ENCODE measurements around the gene TMEM255B. TPM values are rescaled to one million over a fixed set of nuclear protein-coding genes. Genes with fewer than 3 reads are reported as not detected.
"Not testable (repeated sequence)": the region's sequence is repeated elsewhere in the genome, so short reads cannot be mapped to it uniquely, and the experiment has no call there.

The TMEM255B gene
- total RNA-seq, 1 experiment from 2014 or later: 7.0 TPM

DNA sequence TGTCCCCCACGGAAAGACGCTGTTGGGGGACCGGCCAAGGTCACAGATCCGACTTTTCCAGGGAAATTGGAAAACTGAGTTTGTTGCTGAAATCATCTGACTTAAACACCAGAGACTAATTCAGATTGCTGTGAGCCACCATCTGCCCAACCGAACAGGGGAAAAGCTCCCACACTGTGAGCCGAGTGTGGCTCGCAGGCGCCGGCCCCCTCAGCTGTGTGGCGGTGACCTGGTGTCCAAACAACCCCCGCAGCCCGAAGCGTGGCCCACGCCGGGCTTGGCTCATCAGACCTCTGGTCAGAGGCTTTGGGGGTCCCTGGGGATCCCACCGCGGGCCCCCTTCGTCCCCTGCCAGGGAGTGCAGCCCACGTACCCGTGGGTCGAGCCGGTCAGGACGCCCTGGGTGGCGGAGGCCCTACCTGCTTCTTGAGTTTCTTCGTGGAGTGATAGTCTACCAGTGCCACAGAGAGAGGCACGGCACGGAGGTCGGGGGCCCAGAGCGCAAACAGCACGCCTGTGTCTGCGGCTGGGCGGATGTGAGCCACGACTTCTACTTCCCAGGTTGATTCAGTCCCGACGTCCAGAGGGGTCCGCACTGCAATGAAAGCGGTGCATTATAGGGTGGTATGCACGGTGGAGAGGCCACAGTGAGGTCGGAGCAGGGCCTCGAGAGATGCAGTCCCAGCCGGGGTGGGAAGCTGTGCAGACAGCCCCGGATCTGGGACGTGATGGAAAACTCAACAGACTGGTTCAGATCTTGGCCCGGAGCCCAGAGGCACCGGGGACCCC, 64.1 kb downstream of the TMEM255B start:
- no peak for DNase-seq (ENCODE audit: unreplicated experiment)
- TF ChIP-seq, protein P1, sequence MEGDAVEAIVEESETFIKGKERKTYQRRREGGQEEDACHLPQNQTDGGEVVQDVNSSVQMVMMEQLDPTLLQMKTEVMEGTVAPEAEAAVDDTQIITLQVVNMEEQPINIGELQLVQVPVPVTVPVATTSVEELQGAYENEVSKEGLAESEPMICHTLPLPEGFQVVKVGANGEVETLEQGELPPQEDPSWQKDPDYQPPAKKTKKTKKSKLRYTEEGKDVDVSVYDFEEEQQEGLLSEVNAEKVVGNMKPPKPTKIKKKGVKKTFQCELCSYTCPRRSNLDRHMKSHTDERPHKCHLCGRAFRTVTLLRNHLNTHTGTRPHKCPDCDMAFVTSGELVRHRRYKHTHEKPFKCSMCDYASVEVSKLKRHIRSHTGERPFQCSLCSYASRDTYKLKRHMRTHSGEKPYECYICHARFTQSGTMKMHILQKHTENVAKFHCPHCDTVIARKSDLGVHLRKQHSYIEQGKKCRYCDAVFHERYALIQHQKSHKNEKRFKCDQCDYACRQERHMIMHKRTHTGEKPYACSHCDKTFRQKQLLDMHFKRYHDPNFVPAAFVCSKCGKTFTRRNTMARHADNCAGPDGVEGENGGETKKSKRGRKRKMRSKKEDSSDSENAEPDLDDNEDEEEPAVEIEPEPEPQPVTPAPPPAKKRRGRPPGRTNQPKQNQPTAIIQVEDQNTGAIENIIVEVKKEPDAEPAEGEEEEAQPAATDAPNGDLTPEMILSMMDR (IDR thresholded peaks at IDR 0.05; ENCODE audit: unreplicated experiment): no peak
- intact Hi-C loops (cut with micrococcal nuclease): no loop called here
- BruUV-seq (replicated peaks): no TSS peak
- Mint-ChIP-seq H3K27me3 (ENCODE audit: insufficient read depth, unreplicated experiment) (no peaks in the 10 kb centered on the region), H3K27ac (ENCODE audit: low read depth, unreplicated experiment) (no peak overlapping the region), H3K36me3 (ENCODE audit: insufficient read depth, unreplicated experiment) (peaks cover 69% of the 10 kb centered on the region), H3K4me3 (ENCODE audit: unreplicated experiment) (no peak overlapping the region), H3K9me3 (ENCODE audit: unreplicated experiment) (no peaks in the 10 kb centered on the region), H3K4me1 (ENCODE audit: insufficient read depth, unreplicated experiment) (peaks cover 15% of the 10 kb centered on the region)
- ChIA-PET POLR2A (interaction anchor here (1.0 to 3.8 kb wide), 2 partner anchors 9 to 15 kb away, joined by 3 to 45 read pairs; no protein-coding TSS in a partner anchor), CTCF (interaction anchor here (0.5 to 1.1 kb wide), 2 partner anchors 15 to 1215 kb away, joined by 3 to 4 read pairs; no protein-coding TSS in a partner anchor)

DNA sequence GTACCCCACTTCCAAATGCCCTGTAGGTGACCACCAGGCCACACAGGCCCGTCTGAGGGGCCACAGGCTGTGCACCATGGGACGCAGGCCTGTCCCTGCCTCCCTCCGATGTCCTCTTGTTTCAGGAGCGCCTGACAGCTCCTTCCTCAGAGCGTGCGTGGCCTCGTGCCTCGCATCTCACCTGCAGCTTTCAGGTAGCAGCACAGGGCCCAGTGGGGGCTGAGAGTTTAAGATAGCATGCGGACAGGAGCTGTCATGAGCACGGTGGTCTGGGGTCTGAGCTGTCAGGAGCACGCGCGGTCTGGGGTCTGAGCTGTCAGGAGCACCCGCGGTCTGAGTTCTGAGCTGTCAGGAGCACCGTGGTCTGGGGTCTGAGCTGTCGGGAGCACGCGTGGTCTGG, 64.7 kb downstream of the TMEM255B start:
- Mint-ChIP-seq H3K27ac (ENCODE audit: low read depth, unreplicated experiment) (no peak overlapping the region), H3K4me3 (ENCODE audit: unreplicated experiment) (no peak overlapping the region), H3K27me3 (ENCODE audit: insufficient read depth, unreplicated experiment) (no peaks in the 10 kb centered on the region), H3K4me1 (ENCODE audit: insufficient read depth, unreplicated experiment) (peaks cover 15% of the 10 kb centered on the region), H3K36me3 (ENCODE audit: insufficient read depth, unreplicated experiment) (peaks cover 74% of the 10 kb centered on the region), H3K9me3 (ENCODE audit: unreplicated experiment) (no peaks in the 10 kb centered on the region)
- no TSS peak for BruUV-seq (replicated peaks)
- no peak for DNase-seq (ENCODE audit: unreplicated experiment)
- ChIA-PET CTCF (interaction anchor here (1.1 kb wide), 1 partner anchor 14 kb away, joined by 4 read pairs; no protein-coding TSS in a partner anchor), POLR2A (no interaction called here)
- TF ChIP-seq, protein P1 (IDR thresholded peaks at IDR 0.05; ENCODE audit: unreplicated experiment): no peak
- intact Hi-C loops (cut with micrococcal nuclease): no loop called here

DNA sequence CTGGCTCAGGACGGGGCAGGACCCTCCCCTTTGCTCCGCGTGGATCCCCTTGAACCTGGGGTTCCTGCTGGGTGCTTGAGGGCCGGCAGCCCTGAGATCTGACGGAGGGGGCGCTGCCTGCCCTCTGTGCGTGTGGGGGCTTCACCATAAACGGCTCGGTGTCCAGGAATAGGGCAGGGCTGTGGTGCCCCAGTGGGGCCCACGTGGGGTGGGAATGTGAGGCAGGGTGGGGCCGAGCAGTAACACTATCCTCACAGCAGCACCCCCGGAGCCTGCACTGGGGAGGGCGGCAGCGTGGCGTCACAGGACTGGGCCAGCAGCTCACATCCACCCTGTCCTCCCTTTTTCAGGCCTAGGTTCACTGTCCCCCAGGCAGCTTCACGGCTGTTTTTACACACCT, 66.8 kb downstream of the TMEM255B start:
- Mint-ChIP-seq H3K4me3 (ENCODE audit: unreplicated experiment) (no peak overlapping the region), H3K27me3 (ENCODE audit: insufficient read depth, unreplicated experiment) (no peaks in the 10 kb centered on the region), H3K9me3 (ENCODE audit: unreplicated experiment) (no peaks in the 10 kb centered on the region), H3K4me1 (ENCODE audit: insufficient read depth, unreplicated experiment) (peaks cover 17% of the 10 kb centered on the region), H3K27ac (ENCODE audit: low read depth, unreplicated experiment) (no peak overlapping the region), H3K36me3 (ENCODE audit: insufficient read depth, unreplicated experiment) (peaks cover 78% of the 10 kb centered on the region)
- no peak for DNase-seq (ENCODE audit: unreplicated experiment)
- ChIA-PET CTCF (interaction anchor here (0.6 kb wide), 1 partner anchor 394 kb away, joined by 3 read pairs; no protein-coding TSS in a partner anchor), POLR2A (interaction anchor here (0.6 to 1.6 kb wide), 2 partner anchors 12 to 26 kb away, joined by 4 to 8 read pairs; no protein-coding TSS in a partner anchor)
- TF ChIP-seq, protein P1 (IDR thresholded peaks at IDR 0.05; ENCODE audit: unreplicated experiment): no peak
- intact Hi-C loops (cut with micrococcal nuclease): no loop called here
- BruUV-seq (replicated peaks): no TSS peak

DNA sequence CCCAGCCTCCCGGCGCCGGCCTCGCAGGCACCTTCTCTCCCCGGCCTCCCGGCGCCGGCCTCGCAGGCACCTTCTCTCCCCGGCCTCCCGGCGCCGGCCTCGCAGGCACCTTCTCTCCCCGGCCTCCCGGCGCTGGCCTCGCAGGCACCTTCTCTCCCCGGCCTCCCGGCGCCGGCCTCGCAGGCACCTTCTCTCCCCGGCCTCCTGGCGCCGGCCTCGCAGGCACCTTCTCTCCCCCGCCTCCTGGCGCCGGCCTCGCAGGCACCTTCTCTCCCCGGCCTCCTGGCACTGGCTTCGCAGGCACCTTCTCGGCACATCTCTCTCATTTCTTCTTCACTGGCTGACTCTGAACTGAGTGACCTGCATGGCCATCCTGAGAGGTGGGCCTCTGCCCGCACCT, 67.4 kb downstream of the TMEM255B start:
- DNase-seq (ENCODE audit: unreplicated experiment); POLR2A ChIA-PET; intact Hi-C loops (cut with micrococcal nuclease); BruUV-seq (replicated peaks); H3K27ac Mint-ChIP-seq (ENCODE audit: low read depth, unreplicated experiment); H3K4me3 Mint-ChIP-seq (ENCODE audit: unreplicated experiment); H3K9me3 Mint-ChIP-seq (ENCODE audit: unreplicated experiment); H3K27me3 Mint-ChIP-seq (ENCODE audit: insufficient read depth, unreplicated experiment): not testable (repeated sequence)
- H3K4me1 Mint-ChIP-seq (ENCODE audit: insufficient read depth, unreplicated experiment): peaks cover 12% of the 10 kb centered on the region
- CTCF ChIA-PET: interaction anchor here (0.6 kb wide), 1 partner anchor 248 kb away, joined by 4 read pairs; no protein-coding TSS in a partner anchor
- H3K36me3 Mint-ChIP-seq (ENCODE audit: insufficient read depth, unreplicated experiment): peaks cover 78% of the 10 kb centered on the region

All from MCF 10A (cell line).